Measurements from ENCODE around the gene LPP.

The LPP gene

GRCh38 chr3:188729422-188729821 is 575.5 kb downstream of the LPP start:
- FAIRE-seq = no peak

- FAIRE-seq = no peak
These were observed 580.4 kb downstream of the LPP start for GRCh38 chr3:188734395-188734794.

GRCh38 chr3:188739511-188739910 is 585.6 kb downstream of the LPP start:
- no peak for FAIRE-seq

- no peak for FAIRE-seq
These were observed 586.1 kb downstream of the LPP start for GRCh38 chr3:188740010-188740409.

- FAIRE-seq = no peak
These were observed 589.0 kb downstream of the LPP start for GRCh38 chr3:188742755-188743550.

GRCh38 chr3:188744166-188744565 is 590.2 kb downstream of the LPP start:
- no peak for FAIRE-seq

- no peak for FAIRE-seq
These were observed 591.1 kb downstream of the LPP start for GRCh38 chr3:188745031-188745430.

GRCh38 chr3:188746291-188746783 is 592.4 kb downstream of the LPP start:
- FAIRE-seq = no peak

GRCh38 chr3:188747489-188747888 is 593.5 kb downstream of the LPP start:
- no peak for FAIRE-seq

- FAIRE-seq = no peak
These were observed 595.2 kb downstream of the LPP start for GRCh38 chr3:188749010-188749617.

- no peak for FAIRE-seq
These were observed 595.9 kb downstream of the LPP start for GRCh38 chr3:188749830-188750229.

GRCh38 chr3:188750617-188751016 is 596.7 kb downstream of the LPP start:
- FAIRE-seq = no peak

GRCh38 chr3:188752850-188753249 is 598.9 kb downstream of the LPP start:
- FAIRE-seq = no peak

GRCh38 chr3:188754267-188754666 is 600.3 kb downstream of the LPP start:
- FAIRE-seq = no peak

- no peak for FAIRE-seq
These were observed 602.3 kb downstream of the LPP start for GRCh38 chr3:188756241-188756640.

- FAIRE-seq = no peak
These were observed 605.5 kb downstream of the LPP start for GRCh38 chr3:188759336-188760005.

GRCh38 chr3:188760408-188760807 is 606.5 kb downstream of the LPP start:
- FAIRE-seq = no peak

- no peak for FAIRE-seq
These were observed 607.5 kb downstream of the LPP start for GRCh38 chr3:188761439-188761838.

GRCh38 chr3:188761964-188762363 is 608.0 kb downstream of the LPP start:
- FAIRE-seq = no peak

GRCh38 chr3:188764609-188765008 is 610.7 kb downstream of the LPP start:
- FAIRE-seq = no peak

- FAIRE-seq = no peak
These were observed 615.9 kb downstream of the LPP start for GRCh38 chr3:188769831-188770230.

GRCh38 chr3:188772886-188773285 is 618.9 kb downstream of the LPP start:
- no peak for FAIRE-seq

- FAIRE-seq = no peak
These were observed 621.5 kb downstream of the LPP start for GRCh38 chr3:188775412-188775811.

- FAIRE-seq = no peak
These were observed 622.5 kb downstream of the LPP start for GRCh38 chr3:188776447-188776846.

Measured in A204.1 (cell line).